Esophagus muscularis mucosa (tissue), 3 donors: ENCODE results near the gene AP3S1.

Experiments used
- CTCF ChIP-seq, 3 experiments: fragments of 200-600 bp in 2 of 3; fragments of 450-650 bp in 1 of 3; sonication (generic) in 2 of 3; IDR thresholded peaks; one replicate each; pipeline ENCODE4 v1.5.1; 2017 to 2019; ENCODE audit warnings: antibody characterized with exemption in 3 of 3, mild to moderate bottlenecking in 2 of 3, moderate library complexity in 1 of 3
- POLR2A ChIP-seq: fragments of 450-650 bp; IDR thresholded peaks from one replicate; pipeline ENCODE4 v1.6.1; 2017; ENCODE audit warnings: antibody characterized with exemption, moderate library complexity, mild to moderate bottlenecking, low read depth

GRCh38 chr5:115801984-115802383, 39.8 kb upstream of the AP3S1 start:
- TF ChIP-seq POLR2A (no peak), CTCF (IDR thresholded peaks at IDR 0.05) (no peak)
